ENCODE results near the gene PEAK1.

The PEAK1 gene

DNA sequence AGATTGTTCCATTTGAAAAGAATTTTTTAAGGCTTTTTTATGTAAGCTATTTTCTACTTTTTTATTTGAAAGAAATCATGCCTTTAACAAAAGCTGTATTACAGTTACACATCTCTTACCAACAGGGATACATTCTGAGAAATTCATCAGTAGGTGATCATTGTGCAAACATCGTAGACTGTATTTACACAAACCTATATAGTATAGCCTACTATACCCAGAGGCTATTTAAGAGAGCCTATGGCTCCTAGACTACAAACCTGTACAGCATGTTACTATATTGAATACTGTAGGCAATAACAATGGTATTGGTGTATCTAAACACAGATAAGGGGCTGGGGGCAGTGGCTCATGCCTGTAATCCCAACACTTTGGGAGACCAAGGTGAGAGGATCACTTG, 43.1 kb downstream of the PEAK1 start:
- no peak for DNase-seq (ENCODE audit: low read depth)
- no peak overlapping the region for H3K4me3 ChIP-seq (ENCODE audit: low read length)
- TF ChIP-seq, protein P1, sequence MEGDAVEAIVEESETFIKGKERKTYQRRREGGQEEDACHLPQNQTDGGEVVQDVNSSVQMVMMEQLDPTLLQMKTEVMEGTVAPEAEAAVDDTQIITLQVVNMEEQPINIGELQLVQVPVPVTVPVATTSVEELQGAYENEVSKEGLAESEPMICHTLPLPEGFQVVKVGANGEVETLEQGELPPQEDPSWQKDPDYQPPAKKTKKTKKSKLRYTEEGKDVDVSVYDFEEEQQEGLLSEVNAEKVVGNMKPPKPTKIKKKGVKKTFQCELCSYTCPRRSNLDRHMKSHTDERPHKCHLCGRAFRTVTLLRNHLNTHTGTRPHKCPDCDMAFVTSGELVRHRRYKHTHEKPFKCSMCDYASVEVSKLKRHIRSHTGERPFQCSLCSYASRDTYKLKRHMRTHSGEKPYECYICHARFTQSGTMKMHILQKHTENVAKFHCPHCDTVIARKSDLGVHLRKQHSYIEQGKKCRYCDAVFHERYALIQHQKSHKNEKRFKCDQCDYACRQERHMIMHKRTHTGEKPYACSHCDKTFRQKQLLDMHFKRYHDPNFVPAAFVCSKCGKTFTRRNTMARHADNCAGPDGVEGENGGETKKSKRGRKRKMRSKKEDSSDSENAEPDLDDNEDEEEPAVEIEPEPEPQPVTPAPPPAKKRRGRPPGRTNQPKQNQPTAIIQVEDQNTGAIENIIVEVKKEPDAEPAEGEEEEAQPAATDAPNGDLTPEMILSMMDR (conservative IDR thresholded peaks at IDR 0.05; ENCODE audit: low read length): no peak

DNA sequence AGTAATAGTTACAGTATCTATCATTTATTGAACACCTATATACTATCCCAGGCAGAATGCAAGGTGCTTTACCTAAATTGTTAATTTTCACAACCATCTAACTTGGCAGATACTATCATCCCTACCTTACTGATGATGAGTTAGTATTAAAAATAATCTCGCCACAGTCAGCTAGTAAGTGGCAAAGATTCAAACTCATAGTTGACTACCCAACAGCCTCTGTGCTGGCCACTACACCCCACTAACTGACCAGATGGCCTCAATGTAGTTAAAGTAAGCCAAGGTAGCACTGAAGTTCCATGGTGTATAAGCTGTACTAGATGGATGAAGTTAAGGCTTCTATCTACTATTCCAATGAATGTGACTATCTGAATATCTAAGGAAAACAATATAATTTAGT, 44.8 kb downstream of the PEAK1 start:
- no peak for DNase-seq (ENCODE audit: low read depth)
- no peak overlapping the region for H3K4me3 ChIP-seq (ENCODE audit: low read length)
- TF ChIP-seq, protein P1 (conservative IDR thresholded peaks at IDR 0.05; ENCODE audit: low read length): no peak

DNA sequence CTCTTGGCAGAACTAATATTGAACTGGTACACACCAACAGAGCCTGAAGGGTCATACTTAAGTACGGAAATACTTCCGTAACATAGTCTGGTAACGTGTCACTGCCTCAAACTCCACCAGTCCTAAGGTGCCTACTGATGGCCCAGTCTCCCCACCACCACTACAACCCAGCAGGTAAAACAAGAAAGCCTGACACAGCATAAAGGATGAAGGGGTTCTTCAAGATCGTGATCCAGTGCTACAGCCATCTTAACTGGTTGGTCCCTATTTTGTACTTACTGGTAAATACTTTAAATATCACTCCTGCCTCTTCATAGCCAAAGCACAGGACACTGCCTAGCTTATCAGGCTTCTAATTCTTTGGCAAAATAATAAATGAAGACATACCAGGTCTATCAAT, 46.5 kb downstream of the PEAK1 start:
- no peak for DNase-seq (ENCODE audit: low read depth)
- H3K4me3 ChIP-seq (ENCODE audit: low read length): no peak overlapping the region
- TF ChIP-seq, protein P1 (conservative IDR thresholded peaks at IDR 0.05; ENCODE audit: low read length): no peak

DNA sequence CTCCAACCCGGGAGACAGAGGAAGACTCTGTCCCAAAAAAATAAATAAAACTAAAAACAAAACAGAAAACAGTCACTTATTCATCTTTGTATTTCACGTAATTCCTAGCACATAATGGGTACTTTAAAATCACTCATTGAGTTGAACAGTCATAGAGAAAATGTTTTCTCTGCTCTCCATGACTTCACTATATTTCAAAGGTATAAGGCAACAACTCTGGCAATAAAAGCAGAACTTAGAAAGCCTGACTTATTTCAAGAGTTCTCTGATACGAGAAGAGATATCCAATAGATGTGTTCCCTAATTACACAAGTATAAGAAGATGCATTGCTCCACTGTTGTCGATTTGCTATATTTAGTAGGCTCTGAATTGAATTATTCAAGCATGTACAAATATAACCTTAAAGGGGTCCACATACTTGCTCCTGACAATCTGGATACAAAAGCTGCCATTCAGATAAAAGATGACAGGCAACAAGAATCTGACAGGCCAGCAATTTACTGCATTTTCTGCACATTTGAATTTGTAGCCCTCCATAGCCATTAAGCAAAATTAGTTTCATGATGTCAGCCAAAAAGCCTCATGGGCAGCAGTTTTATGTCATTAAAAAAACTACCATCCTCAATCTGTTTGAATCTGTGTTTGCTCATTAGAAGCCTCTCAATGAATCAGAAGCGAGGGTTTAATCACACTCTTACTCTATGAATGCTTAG, 47.9 kb downstream of the PEAK1 start:
- H3K4me3 ChIP-seq (ENCODE audit: low read length): no peak overlapping the region
- TF ChIP-seq, protein P1 (conservative IDR thresholded peaks at IDR 0.05; ENCODE audit: low read length): no peak
- no peak for DNase-seq (ENCODE audit: low read depth)

DNA sequence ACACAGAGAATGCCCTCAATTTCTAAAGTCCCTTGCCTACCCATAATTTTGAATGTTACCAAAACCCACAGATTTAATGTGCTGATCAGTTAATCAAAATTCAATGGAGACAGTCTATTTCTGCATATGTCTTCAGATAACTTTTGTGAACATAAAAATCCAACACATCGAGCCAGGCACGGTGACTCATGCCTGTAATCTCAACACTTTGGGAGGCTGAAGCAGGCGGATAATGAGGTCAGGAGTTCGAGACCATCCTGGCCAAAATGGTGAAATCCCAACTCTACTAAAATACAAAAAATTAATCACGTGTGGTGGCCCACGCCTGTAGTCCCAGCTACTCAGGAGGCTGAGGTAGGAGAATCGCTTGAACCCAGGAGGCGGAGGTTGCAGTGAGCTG, 49.3 kb downstream of the PEAK1 start:
- TF ChIP-seq, protein P1 (conservative IDR thresholded peaks at IDR 0.05; ENCODE audit: low read length): no peak
- H3K4me3 ChIP-seq (ENCODE audit: low read length): no peak overlapping the region
- no peak for DNase-seq (ENCODE audit: low read depth)

DNA sequence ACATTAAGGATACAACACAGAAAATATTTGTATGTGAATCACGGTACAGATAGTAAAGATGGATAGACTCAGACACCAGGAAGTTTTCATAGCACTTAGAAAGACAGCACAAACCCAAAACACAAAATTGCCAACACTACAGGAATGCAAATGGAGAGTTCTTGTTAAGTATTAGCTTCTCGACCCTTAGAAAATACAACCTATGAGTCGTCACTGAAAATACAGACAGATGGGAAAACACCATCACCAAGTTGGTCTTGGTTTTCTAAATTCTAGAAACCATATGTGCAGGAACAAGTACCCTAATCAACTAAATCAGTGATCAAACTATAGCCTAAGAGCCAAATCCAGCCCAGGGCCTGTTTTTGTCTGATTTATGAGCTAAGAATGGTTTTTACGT, 50.7 kb downstream of the PEAK1 start:
- H3K4me3 ChIP-seq (ENCODE audit: low read length): no peak overlapping the region
- TF ChIP-seq, protein P1 (conservative IDR thresholded peaks at IDR 0.05; ENCODE audit: low read length): no peak
- DNase-seq (ENCODE audit: low read depth): no peak

DNA sequence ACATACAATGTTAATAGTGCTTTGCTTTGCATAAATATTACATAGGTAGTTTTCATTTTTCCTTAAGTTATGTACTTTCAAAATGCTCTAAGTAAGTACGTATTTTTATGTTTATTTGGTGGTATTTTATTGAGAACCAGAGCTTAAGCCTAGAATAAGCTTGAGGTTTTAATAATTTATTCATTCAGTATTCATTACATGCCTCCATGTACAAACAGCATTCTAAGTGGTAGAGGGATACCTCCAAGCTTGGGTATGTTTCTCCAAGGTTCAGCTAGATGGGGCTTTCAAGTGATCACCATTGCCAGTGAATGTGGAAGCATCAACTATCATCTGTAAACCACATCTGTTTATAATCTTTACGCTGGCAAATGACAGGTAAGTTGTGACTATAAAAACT, 52.3 kb downstream of the PEAK1 start:
- no peak overlapping the region for H3K4me3 ChIP-seq (ENCODE audit: low read length)
- TF ChIP-seq, protein P1 (conservative IDR thresholded peaks at IDR 0.05; ENCODE audit: low read length): no peak

More for the DNA sequence above, 52.3 kb downstream of the PEAK1 start:
- DNase-seq (ENCODE audit: low read depth): no peak

All from AG10803 (cell line).